Activated CD4-positive, alpha-beta T cell treated with anti-CD3 and anti-CD28 coated beads, Interleukin-2, amount 10 ng/mL, durations not matched to agents 7 days and 5 days (primary cell): ENCODE measurements around the gene KIAA1586. TPM values are rescaled to one million over a fixed set of nuclear protein-coding genes. Genes with fewer than 3 reads are reported as not detected.
"Not testable (repeated sequence)": the region's sequence is repeated elsewhere in the genome, so short reads cannot be mapped to it uniquely, and the experiment has no call there.

Experiments used
- CTCF ChIA-PET: fragments of 350-600 bp; sonication (Branson Sonifier 250); formaldehyde crosslinking; loops from one replicate; lab custom pipeline; 2021; ENCODE audit warnings: antibody characterized with exemption; lab: Charles Lee
- POLR2A ChIA-PET: fragments of 350-600 bp; sonication (Branson Sonifier 250); formaldehyde crosslinking; loops from one replicate; lab custom pipeline; 2021; ENCODE audit warnings: antibody characterized with exemption; lab: Charles Lee
- DNase-seq: peaks from one replicate; pipeline ENCODE4 v3.0.0-alpha.2; 2020
- H3K27ac Mint-ChIP-seq: one replicate; pipeline ENCODE4 v1.8.0; 2021; ENCODE audit warnings: mild to moderate bottlenecking, moderate library complexity, mixed read lengths
- H3K27me3 Mint-ChIP-seq: one replicate; pipeline ENCODE4 v1.8.0; 2021; ENCODE audit warnings: mixed read lengths
- H3K36me3 Mint-ChIP-seq: one replicate; pipeline ENCODE4 v1.8.0; 2021; ENCODE audit warnings: low read depth, mixed read lengths
- H3K4me1 Mint-ChIP-seq: one replicate; pipeline ENCODE4 v1.8.0; 2021; ENCODE audit warnings: mixed read lengths
- H3K4me3 Mint-ChIP-seq: one replicate; pipeline ENCODE4 v1.8.0; 2021; ENCODE audit warnings: mild to moderate bottlenecking, moderate library complexity, mixed read lengths
- H3K9me3 Mint-ChIP-seq: one replicate; pipeline ENCODE4 v1.8.0; 2021; ENCODE audit warnings: mixed read lengths
- total RNA-seq, 2 experiments: library from RNA; stranded (reverse); gene quantifications; one replicate each; pipeline ENCODE4 v1.2.3, GENCODE V29; 2021

The KIAA1586 gene
- total RNA-seq, 2 experiments from 2014 or later = 13.9 to 15.4 TPM

DNA sequence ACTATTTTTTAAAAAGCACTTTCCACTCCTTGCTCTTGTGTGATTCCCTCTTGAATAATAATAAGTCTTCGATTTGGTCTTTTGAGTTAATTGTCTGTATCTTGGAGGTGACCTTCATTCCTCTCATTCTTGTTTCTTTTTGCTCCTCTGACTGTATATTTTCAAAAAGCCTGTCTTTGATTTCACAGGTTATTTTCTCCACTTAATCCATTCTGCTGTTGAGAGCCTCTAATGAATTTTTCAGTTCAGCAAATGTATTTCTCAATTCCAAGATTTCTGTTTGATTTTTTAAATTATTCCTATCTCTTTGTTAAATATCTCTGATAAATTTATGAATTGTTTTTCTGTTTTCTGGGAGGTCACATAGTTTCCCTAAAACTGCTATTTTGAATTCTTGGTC lies 21.7 kb upstream of the KIAA1586 start:
- DNase-seq = no peak
- Mint-ChIP-seq H3K4me1 (no peaks in the 10 kb centered on the region), H3K27ac (no peak overlapping the region), H3K9me3 (peaks cover 16% of the 10 kb centered on the region), H3K4me3 (no peak overlapping the region), H3K36me3 (peaks cover 3% of the 10 kb centered on the region), H3K27me3 (peaks cover 13% of the 10 kb centered on the region)
- ChIA-PET CTCF (no interaction called here), POLR2A (no interaction called here)

GRCh38 chr6:57026001-57026400 lies 20.5 kb upstream of the KIAA1586 start:
- POLR2A ChIA-PET = no interaction called here
- no peak overlapping the region for H3K27ac Mint-ChIP-seq

GRCh38 chr6:57027301-57027700 lies 19.2 kb upstream of the KIAA1586 start:
- peaks cover 19% of the 10 kb centered on the region for H3K27me3 Mint-ChIP-seq
- no peak overlapping the region for H3K27ac Mint-ChIP-seq
- peaks cover 16% of the 10 kb centered on the region for H3K9me3 Mint-ChIP-seq
- H3K4me1 Mint-ChIP-seq = no peaks in the 10 kb centered on the region
- CTCF ChIA-PET = no interaction called here
- DNase-seq = no peak
- H3K36me3 Mint-ChIP-seq = peaks cover 3% of the 10 kb centered on the region
- no peak overlapping the region for H3K4me3 Mint-ChIP-seq
- POLR2A ChIA-PET = no interaction called here

More at GRCh38 chr6:57026001-57026400, 20.5 kb upstream of the KIAA1586 start:
- Mint-ChIP-seq H3K4me1 (no peaks in the 10 kb centered on the region), H3K27me3 (peaks cover 13% of the 10 kb centered on the region), H3K4me3 (no peak overlapping the region), H3K9me3 (peaks cover 16% of the 10 kb centered on the region), H3K36me3 (peaks cover 3% of the 10 kb centered on the region)
- no peak for DNase-seq
- CTCF ChIA-PET = no interaction called here

GRCh38 chr6:57029213-57029612 lies 17.3 kb upstream of the KIAA1586 start:
- peaks cover 24% of the 10 kb centered on the region for H3K27me3 Mint-ChIP-seq
- H3K27ac Mint-ChIP-seq = no peak overlapping the region
- POLR2A ChIA-PET = no interaction called here
- DNase-seq = no peak
- CTCF ChIA-PET = no interaction called here
- peaks cover 16% of the 10 kb centered on the region for H3K9me3 Mint-ChIP-seq
- H3K4me1 Mint-ChIP-seq = no peaks in the 10 kb centered on the region
- peaks cover 3% of the 10 kb centered on the region for H3K36me3 Mint-ChIP-seq
- no peak overlapping the region for H3K4me3 Mint-ChIP-seq

DNA sequence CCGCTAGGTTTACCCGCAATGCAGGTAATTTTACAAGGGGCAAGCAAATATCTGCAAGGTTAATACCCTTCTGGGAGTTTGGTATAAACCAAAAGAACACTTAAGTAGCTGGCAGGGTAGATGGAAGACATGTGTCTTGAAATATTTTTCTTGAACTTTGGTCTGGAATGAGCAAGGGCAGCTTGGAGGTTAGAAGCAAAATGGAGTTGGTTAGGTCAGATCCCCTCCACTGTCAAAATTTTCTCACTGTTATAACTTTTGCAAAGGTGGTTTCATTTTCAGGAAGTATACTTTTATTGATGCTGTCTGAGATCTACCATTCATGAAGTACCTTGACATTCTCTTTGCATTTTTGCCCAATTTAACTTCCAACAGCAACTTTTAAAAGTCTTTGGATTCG lies 13.3 kb upstream of the KIAA1586 start:
- Mint-ChIP-seq H3K27ac (no peak overlapping the region), H3K9me3 (no peaks in the 10 kb centered on the region), H3K27me3 (peaks cover 21% of the 10 kb centered on the region), H3K4me3 (no peak overlapping the region), H3K4me1 (no peaks in the 10 kb centered on the region), H3K36me3 (no peaks in the 10 kb centered on the region)
- DNase-seq = no peak
- CTCF ChIA-PET = no interaction called here
- POLR2A ChIA-PET = no interaction called here

DNA sequence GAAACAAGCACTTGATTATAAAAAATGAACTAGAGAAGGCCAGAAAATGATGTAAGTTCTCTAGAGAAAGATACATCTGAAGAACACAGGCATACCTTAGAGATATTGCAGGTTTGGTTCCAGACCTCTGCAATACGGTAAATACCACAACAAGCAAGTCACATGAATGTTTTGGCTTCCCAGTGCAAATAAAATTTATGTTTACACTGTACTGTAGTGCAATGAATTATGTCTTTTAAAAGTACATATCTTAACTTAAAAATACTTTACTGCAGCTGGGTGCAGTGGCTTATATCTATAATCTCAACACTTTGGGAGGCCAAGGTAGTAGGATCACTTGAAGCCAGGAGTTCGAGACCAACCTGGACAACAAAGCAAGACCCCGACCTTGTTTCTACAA lies 10.9 kb upstream of the KIAA1586 start:
- CTCF ChIA-PET = no interaction called here

DNA sequence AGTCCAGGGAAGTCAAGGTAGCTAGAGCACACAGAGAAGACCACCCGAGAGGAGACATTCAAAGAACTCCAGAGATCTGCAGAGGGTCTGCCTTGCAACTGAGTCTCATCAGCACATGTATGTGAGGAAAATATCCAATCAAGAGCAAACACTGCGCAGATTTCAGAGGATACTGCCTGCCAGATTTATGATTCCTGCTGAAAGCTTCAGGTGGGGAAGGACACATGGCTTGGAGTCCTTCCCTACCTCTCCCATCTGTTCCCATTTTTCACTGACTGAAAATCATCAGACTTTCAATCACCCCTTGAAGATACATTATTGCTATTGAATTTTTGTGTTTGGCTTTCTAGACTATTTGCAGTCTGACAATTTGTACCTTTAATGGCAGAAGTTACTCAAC lies 7.6 kb upstream of the KIAA1586 start:
- Mint-ChIP-seq H3K9me3 (no peaks in the 10 kb centered on the region), H3K4me1 (no peaks in the 10 kb centered on the region), H3K27me3 (peaks cover 34% of the 10 kb centered on the region), H3K4me3 (no peak overlapping the region), H3K27ac (no peak overlapping the region), H3K36me3 (no peaks in the 10 kb centered on the region)
- CTCF ChIA-PET = no interaction called here
- DNase-seq = no peak
- POLR2A ChIA-PET = no interaction called here

More for the DNA sequence above, 10.9 kb upstream of the KIAA1586 start:
- H3K27me3 Mint-ChIP-seq = peaks cover 28% of the 10 kb centered on the region
- H3K9me3 Mint-ChIP-seq = no peaks in the 10 kb centered on the region
- no peak overlapping the region for H3K27ac Mint-ChIP-seq
- POLR2A ChIA-PET = no interaction called here
- no peak overlapping the region for H3K4me3 Mint-ChIP-seq
- no peak for DNase-seq
- no peaks in the 10 kb centered on the region for H3K36me3 Mint-ChIP-seq
- no peaks in the 10 kb centered on the region for H3K4me1 Mint-ChIP-seq

DNA sequence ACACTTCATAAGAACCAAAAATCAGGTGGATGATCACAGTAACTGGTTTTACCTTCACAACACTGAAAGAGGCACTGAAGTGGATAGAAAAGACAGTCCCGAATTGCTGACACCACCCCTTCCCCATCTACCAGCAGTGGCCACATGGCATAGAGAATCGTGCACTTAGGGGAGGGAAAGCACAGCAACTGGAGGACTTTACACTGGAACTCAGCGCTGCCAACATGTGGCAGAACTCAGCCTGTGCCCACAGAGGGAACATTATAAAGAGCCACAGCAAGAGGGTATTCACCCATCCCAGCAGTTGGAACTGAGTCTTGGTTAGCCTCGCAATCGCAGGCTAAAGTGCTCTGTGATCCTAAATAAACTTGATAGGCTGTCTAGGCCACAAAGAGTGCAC lies 6.5 kb upstream of the KIAA1586 start:
- Mint-ChIP-seq H3K4me1 (no peaks in the 10 kb centered on the region), H3K4me3 (no peak overlapping the region), H3K27ac (no peak overlapping the region), H3K9me3 (no peaks in the 10 kb centered on the region), H3K36me3 (no peaks in the 10 kb centered on the region), H3K27me3 (peaks cover 38% of the 10 kb centered on the region)
- DNase-seq = no peak
- ChIA-PET CTCF (no interaction called here), POLR2A (no interaction called here)

DNA sequence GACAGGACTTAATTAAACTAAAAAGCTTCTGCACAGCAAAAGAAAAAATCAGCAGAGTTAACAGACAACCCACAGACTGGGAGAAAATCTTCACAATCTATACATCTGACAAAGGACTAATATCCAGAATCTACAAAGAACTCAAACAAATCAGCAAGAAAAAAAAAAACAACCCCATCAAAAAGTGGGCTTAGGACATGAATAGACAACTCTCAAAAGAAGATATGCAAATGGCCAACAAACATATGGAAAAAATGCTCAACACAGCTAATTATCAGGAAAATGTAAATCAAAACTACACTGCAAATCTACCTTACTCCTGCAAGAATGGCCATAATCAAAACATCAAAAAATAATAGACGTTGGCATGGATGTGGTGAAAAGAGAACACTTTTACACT lies 2.4 kb upstream of the KIAA1586 start:
- H3K27ac Mint-ChIP-seq, CTCF ChIA-PET, DNase-seq, H3K4me3 Mint-ChIP-seq, POLR2A ChIA-PET, H3K9me3 Mint-ChIP-seq, H3K36me3 Mint-ChIP-seq: not testable (repeated sequence)
- H3K27me3 Mint-ChIP-seq = peaks cover 36% of the 10 kb centered on the region
- peaks cover 15% of the 10 kb centered on the region for H3K4me1 Mint-ChIP-seq

DNA sequence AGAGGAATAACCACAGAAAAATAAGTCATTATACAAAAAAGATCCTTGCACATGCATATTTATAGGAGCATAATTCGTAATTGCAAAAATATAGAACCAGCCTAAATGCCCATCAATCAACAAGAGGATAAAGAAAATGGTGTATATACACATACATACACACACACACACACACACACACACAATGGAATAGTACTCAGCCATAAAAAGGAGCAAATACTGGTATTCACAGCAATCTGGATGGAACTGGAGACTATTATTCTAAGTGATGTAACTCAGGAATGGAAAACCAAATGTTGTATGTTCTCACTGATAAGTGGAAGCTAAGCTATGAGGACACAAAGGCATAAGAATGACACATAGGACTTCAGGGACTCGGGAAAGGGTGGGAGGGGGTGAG lies 1.9 kb upstream of the KIAA1586 start:
- no peak for DNase-seq
- Mint-ChIP-seq H3K27me3 (peaks cover 34% of the 10 kb centered on the region), H3K27ac (no peak overlapping the region), H3K4me1 (peaks cover 20% of the 10 kb centered on the region), H3K9me3 (no peaks in the 10 kb centered on the region), H3K4me3 (no peak overlapping the region), H3K36me3 (peaks cover 14% of the 10 kb centered on the region)
- CTCF ChIA-PET = no interaction called here
- POLR2A ChIA-PET = no interaction called here

DNA sequence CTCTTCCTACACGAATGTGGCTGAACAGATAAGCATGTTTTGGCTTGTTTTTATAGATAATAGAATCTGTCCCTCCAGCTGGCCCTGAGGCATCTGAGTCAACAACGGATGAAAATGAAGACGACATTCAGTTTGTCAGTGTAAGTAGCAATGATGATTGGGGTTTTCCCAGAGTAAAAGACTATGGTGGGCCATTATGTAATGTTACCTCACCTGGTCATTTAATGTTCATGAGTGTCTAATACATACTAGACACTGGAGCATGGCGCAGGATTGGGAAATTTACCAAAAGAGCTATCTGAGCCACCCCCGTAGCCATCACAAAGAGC lies 728 bp downstream of the KIAA1586 start:
- peaks cover 31% of the 10 kb centered on the region for H3K36me3 Mint-ChIP-seq
- POLR2A ChIA-PET, CTCF ChIA-PET, DNase-seq, H3K4me3 Mint-ChIP-seq, H3K9me3 Mint-ChIP-seq, H3K27ac Mint-ChIP-seq: not testable (repeated sequence)
- H3K27me3 Mint-ChIP-seq = peaks cover 32% of the 10 kb centered on the region
- H3K4me1 Mint-ChIP-seq = peaks cover 28% of the 10 kb centered on the region

GRCh38 chr6:57047859-57048258 lies 1.4 kb downstream of the KIAA1586 start:
- POLR2A ChIA-PET, H3K9me3 Mint-ChIP-seq, DNase-seq, CTCF ChIA-PET: not testable (repeated sequence)
- peaks cover 32% of the 10 kb centered on the region for H3K36me3 Mint-ChIP-seq
- peaks cover 28% of the 10 kb centered on the region for H3K4me1 Mint-ChIP-seq
- peak overlapping the region; percentile 69 for H3K4me3 Mint-ChIP-seq
- H3K27ac Mint-ChIP-seq = peak overlapping the region; percentile 58
- peaks cover 28% of the 10 kb centered on the region for H3K27me3 Mint-ChIP-seq

DNA sequence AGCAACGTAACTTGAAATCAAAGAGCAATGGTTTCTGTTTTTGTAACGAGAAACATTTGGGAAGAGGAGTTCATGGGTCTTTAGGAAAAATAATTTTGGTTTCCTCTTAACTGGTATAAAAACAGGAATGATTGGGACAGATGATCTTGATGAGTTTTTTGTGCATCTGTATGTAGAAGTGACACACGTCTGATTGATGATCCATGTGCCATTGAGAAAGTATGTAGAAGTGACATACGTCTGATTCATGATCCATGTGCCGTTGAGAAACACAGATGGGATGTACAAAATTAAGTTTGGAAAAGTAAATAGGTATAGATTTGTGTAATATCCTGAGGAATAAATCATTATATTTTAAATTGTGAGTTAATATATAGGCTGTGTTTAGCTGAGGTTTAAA lies 2.1 kb downstream of the KIAA1586 start:
- Mint-ChIP-seq H3K4me1 (peaks cover 28% of the 10 kb centered on the region), H3K36me3 (peaks cover 38% of the 10 kb centered on the region), H3K9me3 (no peaks in the 10 kb centered on the region), H3K4me3 (peak overlapping the region; percentile 69), H3K27me3 (peaks cover 22% of the 10 kb centered on the region), H3K27ac (peak overlapping the region; percentile 55)
- ChIA-PET POLR2A (no interaction called here), CTCF (no interaction called here)
- no peak for DNase-seq

DNA sequence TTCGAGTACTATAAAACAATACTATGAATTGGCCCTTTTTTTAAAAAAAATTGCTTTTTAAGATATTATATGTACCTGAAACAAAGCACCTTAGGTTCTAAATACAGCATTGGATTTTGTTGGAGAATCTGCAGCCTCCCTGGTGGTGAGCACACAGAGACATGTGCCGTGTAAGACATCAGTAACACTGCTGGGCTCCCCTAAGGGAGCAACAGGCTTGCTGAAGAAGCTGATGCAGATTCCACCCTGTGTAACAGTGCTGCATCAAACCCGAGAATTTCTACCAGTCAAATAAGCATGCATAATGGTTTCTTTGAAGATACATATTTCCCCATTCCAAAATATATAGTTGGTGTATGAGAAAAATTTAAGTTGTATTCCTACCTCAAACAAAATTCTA lies 17.4 kb downstream of the KIAA1586 start:
- Mint-ChIP-seq H3K4me3 (no peak overlapping the region), H3K4me1 (peaks cover 9% of the 10 kb centered on the region), H3K27ac (no peak overlapping the region), H3K27me3 (no peaks in the 10 kb centered on the region), H3K36me3 (peaks cover 29% of the 10 kb centered on the region), H3K9me3 (no peaks in the 10 kb centered on the region)
- DNase-seq = no peak
- CTCF ChIA-PET = no interaction called here
- POLR2A ChIA-PET = no interaction called here
